ENCODE data around the gene UBE3A.
"Not testable (repeated sequence)": the region's sequence is repeated elsewhere in the genome, so short reads cannot be mapped to it uniquely, and the experiment has no call there.

Gene UBE3A

GRCh38 chr15:25456196-25456595 is 17.4 kb upstream of the UBE3A start:
- no peak for TF ChIP-seq CTCF (conservative IDR thresholded peaks at IDR 0.05; ENCODE audit: control insufficient read depth, insufficient read depth, low read depth, low read length)
- DNase-seq (ENCODE audit: low read depth) = no peak
- H3K4me3 ChIP-seq (ENCODE audit: control insufficient read depth, low read depth, low read length) = no peak overlapping the region

- no peak for TF ChIP-seq CTCF (conservative IDR thresholded peaks at IDR 0.05; ENCODE audit: control insufficient read depth, insufficient read depth, low read depth, low read length)
- DNase-seq (ENCODE audit: low read depth) = no peak
- H3K4me3 ChIP-seq (ENCODE audit: control insufficient read depth, low read depth, low read length) = no peak overlapping the region
Measured at GRCh38 chr15:25455226-25455625, 16.4 kb upstream of the UBE3A start.

GRCh38 chr15:25454771-25455170 is 15.9 kb upstream of the UBE3A start:
- DNase-seq (ENCODE audit: low read depth) = no peak
- TF ChIP-seq CTCF (conservative IDR thresholded peaks at IDR 0.05; ENCODE audit: control insufficient read depth, insufficient read depth, low read depth, low read length) = no peak
- H3K4me3 ChIP-seq (ENCODE audit: control insufficient read depth, low read depth, low read length) = no peak overlapping the region

- not testable (repeated sequence) for H3K4me3 ChIP-seq (ENCODE audit: control insufficient read depth, low read depth, low read length); DNase-seq (ENCODE audit: low read depth)
Measured at GRCh38 chr15:25453246-25453645, 14.4 kb upstream of the UBE3A start.

GRCh38 chr15:25451501-25451900 is 12.7 kb upstream of the UBE3A start:
- no peak for TF ChIP-seq CTCF (conservative IDR thresholded peaks at IDR 0.05; ENCODE audit: control insufficient read depth, insufficient read depth, low read depth, low read length)
- H3K4me3 ChIP-seq (ENCODE audit: control insufficient read depth, low read depth, low read length) = no peak overlapping the region
- DNase-seq (ENCODE audit: low read depth) = no peak

- TF ChIP-seq CTCF (conservative IDR thresholded peaks at IDR 0.05; ENCODE audit: control insufficient read depth, insufficient read depth, low read depth, low read length) = no peak
- DNase-seq (ENCODE audit: low read depth) = no peak
- H3K4me3 ChIP-seq (ENCODE audit: control insufficient read depth, low read depth, low read length) = no peak overlapping the region
Measured at GRCh38 chr15:25450163-25450562, 11.3 kb upstream of the UBE3A start.

GRCh38 chr15:25446076-25446475 is 7.3 kb upstream of the UBE3A start:
- H3K4me3 ChIP-seq (ENCODE audit: control insufficient read depth, low read depth, low read length) = no peak overlapping the region
- TF ChIP-seq CTCF (conservative IDR thresholded peaks at IDR 0.05; ENCODE audit: control insufficient read depth, insufficient read depth, low read depth, low read length) = no peak
- DNase-seq (ENCODE audit: low read depth) = no peak

Measured in fibroblast of mammary gland (primary cell).